Naive B cell (primary cell): ENCODE results near the gene TBC1D24. TPM values are rescaled to one million over a fixed set of nuclear protein-coding genes. Genes with fewer than 3 reads are reported as not detected.
"Not testable (repeated sequence)": the region's sequence is repeated elsewhere in the genome, so short reads cannot be mapped to it uniquely, and the experiment has no call there.

Source experiments
- ATAC-seq, 2 donors: fragments of 150-1000 bp; cut with Tn5 transposase; 2 replicates each; pipeline ENCODE4 v1.10.0; 2021; ENCODE audit warnings: low read depth in 2 of 2, mild to moderate bottlenecking in 2 of 2, moderate library complexity in 2 of 2
- DNase-seq: peaks from one replicate; pipeline ENCODE4 v3.0.0; 2022
- H3K27ac Mint-ChIP-seq, 6 donors: one replicate each; pipeline ENCODE4 v1.8.0; 2020 to 2022; ENCODE audit warnings: mild to moderate bottlenecking in 6 of 6, mixed read lengths in 6 of 6, moderate library complexity in 5 of 6, inconsistent platforms in 2 of 6
- H3K27me3 Mint-ChIP-seq, 3 donors: one replicate each; pipeline ENCODE4 v1.8.0; 2021 to 2022; ENCODE audit warnings: mixed read lengths in 3 of 3, mild to moderate bottlenecking in 1 of 3
- H3K36me3 Mint-ChIP-seq, 2 donors: one replicate each; pipeline ENCODE4 v1.8.0; 2020 to 2022; ENCODE audit warnings: mixed read lengths in 2 of 2, inconsistent platforms in 1 of 2, mild to moderate bottlenecking in 1 of 2
- H3K4me1 Mint-ChIP-seq, 3 donors: one replicate each; pipeline ENCODE4 v1.8.0; 2020 to 2022; ENCODE audit warnings: mixed read lengths in 3 of 3, inconsistent platforms in 1 of 3, mild to moderate bottlenecking in 1 of 3, moderate library complexity in 1 of 3
- H3K4me3 Mint-ChIP-seq, 8 donors: one replicate each; pipeline ENCODE4 v1.8.0; 2020 to 2022; ENCODE audit warnings: mild to moderate bottlenecking in 8 of 8, mixed read lengths in 8 of 8, moderate library complexity in 8 of 8, inconsistent platforms in 2 of 8
- H3K9me3 Mint-ChIP-seq, 7 donors: one replicate each; pipeline ENCODE4 v1.8.0; 2020 to 2022; ENCODE audit warnings: mixed read lengths in 7 of 7, mild to moderate bottlenecking in 5 of 7, inconsistent platforms in 2 of 7, moderate library complexity in 1 of 7
- polyA plus RNA-seq, 6 donors: library from polyadenylated mRNA; unstranded; fragments of 300-500 nt; fragmentation: Illumina TruSeq; gene quantifications; one replicate each; pipeline ENCODE4 v1.2.3, GENCODE V29; 2021; ENCODE audit warnings: low read depth in 6 of 6

Gene TBC1D24
- polyA plus RNA-seq, 6 donors from 2014 or later: 0.22 to 3.3 (median 2.5) TPM

GRCh38 chr16:2473999-2474876, 689 bp upstream of the TBC1D24 start:
- ATAC-seq (peak; percentile 74 to 75), DNase-seq (peak; percentile 58)
- Mint-ChIP-seq H3K4me1 (peaks cover 26 to 38% (median 26%) of the 10 kb centered on the region in 3 donors), H3K4me3 (peak overlapping the region; percentile 73 to 89 (median 78)), H3K27me3 (peaks cover 6 to 22% (median 20%) of the 10 kb centered on the region in 3 donors), H3K27ac (peak overlapping the region in 2 of 6 donors; percentile 57 to 66), H3K36me3 (no peaks in the 10 kb centered on the region), H3K9me3 (no peaks in the 10 kb centered on the region)

GRCh38 chr16:2475413-2476344, 752 bp downstream of the TBC1D24 start:
- peak overlapping the region in 3 of 6 donors; percentile 39 to 66 (median 57) for H3K27ac Mint-ChIP-seq
- no peak for DNase-seq

GRCh38 chr16:2476345-2476720, 1.4 kb downstream of the TBC1D24 start:
- H3K27ac Mint-ChIP-seq: peak overlapping the region in 2 of 6 donors; percentile 16 to 66
- H3K4me1 Mint-ChIP-seq: peaks cover 13 to 25% (median 17%) of the 10 kb centered on the region in 3 donors
- no peak for ATAC-seq

More at GRCh38 chr16:2475413-2476344, 752 bp downstream of the TBC1D24 start:
- peaks cover 0 to 8% (median 8%) of the 10 kb centered on the region in 3 donors for H3K27me3 Mint-ChIP-seq
- H3K9me3 Mint-ChIP-seq: no peaks in the 10 kb centered on the region
- peak; percentile 15 to 28 for ATAC-seq
- H3K36me3 Mint-ChIP-seq: no peaks in the 10 kb centered on the region
- peaks cover 13 to 25% (median 17%) of the 10 kb centered on the region in 3 donors for H3K4me1 Mint-ChIP-seq
- peak overlapping the region; percentile 65 to 91 (median 78) for H3K4me3 Mint-ChIP-seq

DNA sequence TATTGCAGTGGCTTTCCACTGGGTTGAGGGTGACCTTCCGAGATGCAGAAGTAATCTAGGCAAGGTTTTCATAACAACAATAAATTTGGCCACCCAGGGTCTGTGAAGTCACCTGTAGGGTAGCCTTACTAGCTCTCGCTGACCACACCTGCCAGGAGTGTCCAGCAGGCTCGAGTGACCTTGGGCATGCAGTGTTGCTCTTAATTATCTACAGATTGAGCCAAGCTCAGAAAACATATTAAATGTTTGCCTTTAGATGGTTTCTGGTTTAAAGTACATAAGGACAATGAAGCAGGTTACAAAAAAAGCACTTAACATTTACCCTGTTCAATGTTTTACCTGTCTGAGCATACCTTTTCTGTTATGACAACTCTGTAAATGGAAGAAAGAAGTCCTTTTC, 1.8 kb downstream of the TBC1D24 start:
- ATAC-seq: no peak
- H3K9me3 Mint-ChIP-seq: no peaks in the 10 kb centered on the region
- no peaks in the 10 kb centered on the region for H3K36me3 Mint-ChIP-seq
- DNase-seq: no peak
- H3K27ac Mint-ChIP-seq: peak overlapping the region in 1 of 6 donors; percentile 56
- H3K4me1 Mint-ChIP-seq: peaks cover 14 to 25% (median 17%) of the 10 kb centered on the region in 3 donors
- H3K27me3 Mint-ChIP-seq: peaks cover 0 to 8% (median 8%) of the 10 kb centered on the region in 3 donors
- H3K4me3 Mint-ChIP-seq: peak overlapping the region; percentile 65 to 91 (median 76)

More at GRCh38 chr16:2476345-2476720, 1.4 kb downstream of the TBC1D24 start:
- Mint-ChIP-seq H3K36me3 (no peaks in the 10 kb centered on the region), H3K27me3 (peaks cover 0 to 8% (median 8%) of the 10 kb centered on the region in 3 donors), H3K4me3 (peak overlapping the region; percentile 65 to 91 (median 78)), H3K9me3 (no peaks in the 10 kb centered on the region)
- no peak for DNase-seq

- H3K36me3 Mint-ChIP-seq: no peaks in the 10 kb centered on the region
- no peak for DNase-seq
- peaks cover 0 to 8% (median 8%) of the 10 kb centered on the region in 3 donors for H3K27me3 Mint-ChIP-seq
- H3K4me3 Mint-ChIP-seq: peak overlapping the region in 3 of 8 donors; percentile 6 to 79 (median 28)
- no peak overlapping the region for H3K27ac Mint-ChIP-seq
- no peaks in the 10 kb centered on the region for H3K9me3 Mint-ChIP-seq
- ATAC-seq: no peak
- peaks cover 20 to 27% (median 20%) of the 10 kb centered on the region in 3 donors for H3K4me1 Mint-ChIP-seq
Measured at GRCh38 chr16:2477327-2477726, 2.4 kb downstream of the TBC1D24 start.

- Mint-ChIP-seq H3K27me3 (peaks cover 0 to 2% (median 1%) of the 10 kb centered on the region in 3 donors), H3K27ac (peak overlapping the region in 1 of 6 donors; percentile 30), H3K36me3 (no peaks in the 10 kb centered on the region), H3K4me1 (peaks cover 19 to 23% (median 22%) of the 10 kb centered on the region in 3 donors), H3K4me3 (no peak overlapping the region), H3K9me3 (no peaks in the 10 kb centered on the region)
- ATAC-seq (no peak), DNase-seq (no peak)
Measured at GRCh38 chr16:2478279-2478678, 3.4 kb downstream of the TBC1D24 start.

DNA sequence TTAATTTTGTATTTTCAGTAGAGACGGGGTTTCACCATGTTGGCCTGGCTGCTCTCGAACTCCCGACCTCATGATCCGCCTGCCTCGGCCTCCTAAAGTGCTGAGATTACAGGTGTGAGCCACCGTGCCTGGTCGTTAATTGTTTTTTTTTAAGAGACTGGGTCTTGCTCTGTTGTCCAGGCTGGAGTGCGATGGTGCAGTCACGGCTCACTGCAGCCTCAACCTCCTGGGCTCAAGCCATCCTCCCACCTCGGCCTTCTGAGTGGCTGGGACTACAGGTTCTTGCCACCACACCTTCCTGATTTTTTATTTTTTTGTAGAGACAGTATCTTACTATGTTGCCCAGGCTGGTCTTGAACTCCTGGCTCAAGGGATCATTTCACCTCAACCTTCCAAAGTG, 5.1 kb downstream of the TBC1D24 start:
- H3K9me3 Mint-ChIP-seq, H3K27me3 Mint-ChIP-seq, H3K27ac Mint-ChIP-seq, DNase-seq, H3K36me3 Mint-ChIP-seq, ATAC-seq: not testable (repeated sequence)
- H3K4me3 Mint-ChIP-seq: peak overlapping the region in 1 of 8 donors; percentile 36
- peaks cover 18 to 25% (median 20%) of the 10 kb centered on the region in 3 donors for H3K4me1 Mint-ChIP-seq

- Mint-ChIP-seq H3K27me3 (no peaks in the 10 kb centered on the region), H3K4me3 (no peak overlapping the region), H3K27ac (no peak overlapping the region), H3K9me3 (no peaks in the 10 kb centered on the region), H3K4me1 (peaks cover 18 to 22% (median 20%) of the 10 kb centered on the region in 3 donors), H3K36me3 (no peaks in the 10 kb centered on the region)
- ATAC-seq (no peak), DNase-seq (no peak)
Measured at GRCh38 chr16:2480948-2481347, 6.0 kb downstream of the TBC1D24 start.

- Mint-ChIP-seq H3K9me3 (no peaks in the 10 kb centered on the region), H3K4me3 (no peak overlapping the region), H3K36me3 (no peaks in the 10 kb centered on the region), H3K4me1 (peaks cover 17 to 24% (median 22%) of the 10 kb centered on the region in 3 donors), H3K27me3 (no peaks in the 10 kb centered on the region), H3K27ac (no peak overlapping the region)
- no peak for DNase-seq
- ATAC-seq: no peak
Measured at GRCh38 chr16:2481676-2482075, 6.7 kb downstream of the TBC1D24 start.

DNA sequence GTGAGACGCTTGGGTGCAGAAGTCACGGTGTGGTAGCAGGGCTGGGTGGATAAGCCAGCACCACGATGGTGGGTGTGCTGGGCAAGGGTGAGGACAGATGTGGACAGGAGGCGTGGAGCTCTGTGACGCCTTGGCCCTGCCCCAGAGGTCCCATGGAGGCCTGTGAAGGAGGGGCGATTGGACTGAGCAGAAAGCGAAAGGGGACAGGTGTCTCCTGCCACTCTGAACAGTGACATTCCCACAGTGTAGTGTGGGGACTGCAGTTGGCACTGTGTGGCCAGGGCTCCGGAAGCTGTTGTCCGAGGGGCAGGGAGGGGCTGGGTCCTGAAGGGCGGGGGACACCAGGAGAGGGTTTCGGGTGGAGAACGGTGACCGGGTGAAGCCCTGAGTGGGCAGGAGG, 7.3 kb downstream of the TBC1D24 start:
- H3K4me1 Mint-ChIP-seq: peaks cover 20 to 29% (median 27%) of the 10 kb centered on the region in 3 donors
- no peaks in the 10 kb centered on the region for H3K27me3 Mint-ChIP-seq
- H3K27ac Mint-ChIP-seq: no peak overlapping the region
- no peak overlapping the region for H3K4me3 Mint-ChIP-seq
- ATAC-seq (no peak), DNase-seq (no peak)
- H3K9me3 Mint-ChIP-seq: no peaks in the 10 kb centered on the region
- H3K36me3 Mint-ChIP-seq: no peaks in the 10 kb centered on the region

GRCh38 chr16:2482708-2483534, 8.0 kb downstream of the TBC1D24 start:
- Mint-ChIP-seq H3K4me3 (no peak overlapping the region), H3K27me3 (no peaks in the 10 kb centered on the region), H3K4me1 (peaks cover 24 to 31% (median 25%) of the 10 kb centered on the region in 3 donors), H3K36me3 (no peaks in the 10 kb centered on the region), H3K27ac (peak overlapping the region in 2 of 6 donors; percentile 60 to 93), H3K9me3 (no peaks in the 10 kb centered on the region)
- DNase-seq (no peak), ATAC-seq (no peak)
